OCI-LY3 (cell line): ENCODE data around the gene BHLHE23.

Source experiments
- H2AFZ ChIP-seq: fragments of 200-600, 300-600 bp; shearing (Covaris generic); 2 replicates; pipeline ENCODE4 v1.6.0; 2014; ENCODE audit warnings: antibody characterized with exemption, low read depth, low read length
- H3K27ac ChIP-seq: fragments of 200-600, 300-600 bp; sonication (generic); 2 replicates; pipeline ENCODE4 v1.5.1; 2014; ENCODE audit warnings: mild to moderate bottlenecking, low read length, moderate library complexity, mixed read lengths
- H3K27me3 ChIP-seq: fragments of 200-600, 300-600 bp; sonication (generic); 2 replicates; pipeline ENCODE4 v1.6.1; 2014; ENCODE audit warnings: low read depth, low read length, mixed read lengths
- H3K36me3 ChIP-seq: fragments of 200-600, 300-600 bp; sonication (generic); replicated peaks from 2 replicates; pipeline ENCODE3; 2014; ENCODE audit warnings: low read depth, low read length, mixed read lengths
- H3K4me1 ChIP-seq: fragments of 300-600, 200-600 bp; sonication (generic); 2 replicates; pipeline ENCODE4 v1.6.1; 2014; ENCODE audit warnings: low read length, mixed read lengths
- H3K4me2 ChIP-seq: fragments of 200-600, 300-600 bp; sonication (generic); 2 replicates; pipeline ENCODE4 v1.6.1; 2014; ENCODE audit warnings: low read length, mixed read lengths
- H3K4me3 ChIP-seq: fragments of 300-600, 200-600 bp; sonication (generic); 2 replicates; pipeline ENCODE4 v1.5.1; 2014; ENCODE audit warnings: antibody characterized with exemption, mild to moderate bottlenecking, low read length, moderate library complexity
- H3K79me2 ChIP-seq: fragments of 300-600, 200-600 bp; shearing (Covaris generic); 2 replicates; pipeline ENCODE4 v1.6.1; 2014; ENCODE audit warnings: mild to moderate bottlenecking, low read length, mixed read lengths
- H3K9ac ChIP-seq: fragments of 300-600, 200-600 bp; shearing (Covaris generic); 2 replicates; pipeline ENCODE4 v1.6.0; 2014; ENCODE audit warnings: mild to moderate bottlenecking, low read length, moderate library complexity
- H3K9me3 ChIP-seq: fragments of 200-600, 300-600 bp; shearing (Covaris generic); 2 replicates; pipeline ENCODE4 v1.6.1; 2014; ENCODE audit warnings: low read length, mixed read lengths; ENCODE audit not compliant: insufficient read depth
- H4K20me1 ChIP-seq: fragments of 200-600, 300-600 bp; sonication (generic); 2 replicates; pipeline ENCODE4 v1.6.1; 2016; ENCODE audit warnings: low read length, mixed read lengths; ENCODE audit not compliant: insufficient read depth
- EZH2phosphoT487 ChIP-seq: fragments of 200-600 bp; shearing (Covaris generic); IDR thresholded peaks from 2 replicates; pipeline ENCODE4 v1.6.1; 2018; ENCODE audit warnings: antibody characterized with exemption, mixed run types, low read depth
- TF ChIP-seq, protein P1 (sequence below): fragments of 200-600, 300-600 bp; sonication (generic); IDR thresholded peaks from 2 replicates; pipeline ENCODE4 v1.5.1; 2014; ENCODE audit warnings: antibody characterized with exemption, low read length, low read depth

Gene BHLHE23

GRCh38 chr20:62998449-62998848 lies 8.3 kb downstream of the BHLHE23 start:
- Histone ChIP-seq H3K79me2 (no peaks in the 10 kb centered on the region), H2AFZ (no peak overlapping the region), H3K4me3 (no peak overlapping the region), H3K27ac (no peak overlapping the region), H3K4me2 (no peak overlapping the region), H3K4me1 (no peaks in the 10 kb centered on the region), H4K20me1 (no peaks in the 10 kb centered on the region), H3K9ac (no peak overlapping the region), H3K36me3 (no peaks in the 10 kb centered on the region), H3K9me3 (no peaks in the 10 kb centered on the region), H3K27me3 (peaks cover 19% of the 10 kb centered on the region)
- TF ChIP-seq EZH2phosphoT487 = no peak
- TF ChIP-seq, protein P1, sequence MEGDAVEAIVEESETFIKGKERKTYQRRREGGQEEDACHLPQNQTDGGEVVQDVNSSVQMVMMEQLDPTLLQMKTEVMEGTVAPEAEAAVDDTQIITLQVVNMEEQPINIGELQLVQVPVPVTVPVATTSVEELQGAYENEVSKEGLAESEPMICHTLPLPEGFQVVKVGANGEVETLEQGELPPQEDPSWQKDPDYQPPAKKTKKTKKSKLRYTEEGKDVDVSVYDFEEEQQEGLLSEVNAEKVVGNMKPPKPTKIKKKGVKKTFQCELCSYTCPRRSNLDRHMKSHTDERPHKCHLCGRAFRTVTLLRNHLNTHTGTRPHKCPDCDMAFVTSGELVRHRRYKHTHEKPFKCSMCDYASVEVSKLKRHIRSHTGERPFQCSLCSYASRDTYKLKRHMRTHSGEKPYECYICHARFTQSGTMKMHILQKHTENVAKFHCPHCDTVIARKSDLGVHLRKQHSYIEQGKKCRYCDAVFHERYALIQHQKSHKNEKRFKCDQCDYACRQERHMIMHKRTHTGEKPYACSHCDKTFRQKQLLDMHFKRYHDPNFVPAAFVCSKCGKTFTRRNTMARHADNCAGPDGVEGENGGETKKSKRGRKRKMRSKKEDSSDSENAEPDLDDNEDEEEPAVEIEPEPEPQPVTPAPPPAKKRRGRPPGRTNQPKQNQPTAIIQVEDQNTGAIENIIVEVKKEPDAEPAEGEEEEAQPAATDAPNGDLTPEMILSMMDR = no peak

DNA sequence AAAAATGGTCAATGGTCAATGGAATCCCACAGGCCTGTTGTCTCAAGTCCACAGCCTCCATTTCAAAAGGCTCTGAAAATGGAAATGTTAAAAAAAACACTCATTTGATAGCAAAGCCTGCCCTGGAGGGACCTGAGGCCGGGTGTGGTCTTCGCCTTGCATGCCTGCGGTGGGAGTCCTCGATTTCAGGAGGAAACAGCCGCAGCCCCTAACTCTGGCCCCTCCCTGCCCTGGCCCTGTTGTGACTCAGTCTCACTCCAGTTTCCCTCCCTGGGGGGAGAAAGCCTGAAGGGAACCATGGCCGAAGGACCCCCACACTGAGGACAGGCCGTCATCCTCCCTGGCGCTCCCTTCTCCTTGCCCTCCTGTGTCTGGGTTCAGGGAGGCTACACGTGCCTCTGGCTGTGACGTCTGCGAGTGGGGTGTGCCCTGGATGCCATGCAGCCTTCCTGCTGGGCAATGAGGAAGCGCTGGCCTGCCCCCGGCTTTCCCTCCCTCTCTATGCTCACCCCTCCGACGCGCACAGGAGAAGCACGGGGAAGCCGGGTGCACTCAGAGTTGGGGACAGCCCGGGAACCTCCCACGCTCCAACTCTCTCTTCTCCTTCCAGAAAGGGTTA lies 9.2 kb downstream of the BHLHE23 start:
- Histone ChIP-seq H3K27ac (no peak overlapping the region), H3K9me3 (no peaks in the 10 kb centered on the region), H2AFZ (no peak overlapping the region), H3K27me3 (peaks cover 19% of the 10 kb centered on the region), H3K4me3 (no peak overlapping the region), H3K79me2 (no peaks in the 10 kb centered on the region), H3K36me3 (no peaks in the 10 kb centered on the region), H3K4me1 (no peaks in the 10 kb centered on the region), H3K9ac (no peak overlapping the region), H3K4me2 (no peak overlapping the region), H4K20me1 (no peaks in the 10 kb centered on the region)
- TF ChIP-seq, protein P1 = no peak
- TF ChIP-seq EZH2phosphoT487 = no peak

DNA sequence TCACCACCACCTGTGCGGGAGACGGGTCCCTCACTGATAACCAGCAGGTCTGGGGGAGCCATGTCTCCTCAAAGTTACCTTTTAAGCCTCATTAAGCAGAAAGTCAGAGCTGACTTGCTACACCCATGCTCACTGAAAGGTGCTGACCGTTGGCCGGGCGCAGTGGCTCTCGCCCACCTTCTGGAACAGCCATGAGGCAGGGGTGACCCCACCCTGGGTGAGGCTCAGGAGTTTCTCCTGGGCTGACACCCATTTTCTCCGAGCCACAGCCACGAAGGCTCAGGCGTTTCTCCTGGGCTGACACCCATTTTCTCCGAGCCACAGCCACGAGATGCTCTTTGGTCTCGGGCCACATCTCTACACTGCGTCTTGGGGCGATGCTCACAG lies 10.2 kb downstream of the BHLHE23 start:
- Histone ChIP-seq H3K9me3 (no peaks in the 10 kb centered on the region), H2AFZ (no peak overlapping the region), H3K4me1 (no peaks in the 10 kb centered on the region), H3K9ac (no peak overlapping the region), H3K27me3 (peaks cover 19% of the 10 kb centered on the region), H3K79me2 (no peaks in the 10 kb centered on the region), H3K4me2 (no peak overlapping the region), H4K20me1 (no peaks in the 10 kb centered on the region), H3K36me3 (no peaks in the 10 kb centered on the region), H3K27ac (no peak overlapping the region), H3K4me3 (no peak overlapping the region)
- TF ChIP-seq EZH2phosphoT487 = no peak
- TF ChIP-seq, protein P1 = no peak

- H4K20me1 ChIP-seq = no peaks in the 10 kb centered on the region
- no peak overlapping the region for H3K27ac ChIP-seq
- H3K79me2 ChIP-seq = no peaks in the 10 kb centered on the region
- no peak overlapping the region for H3K4me3 ChIP-seq
- no peak overlapping the region for H3K4me2 ChIP-seq
- peaks cover 19% of the 10 kb centered on the region for H3K27me3 ChIP-seq
- H3K9me3 ChIP-seq = no peaks in the 10 kb centered on the region
- TF ChIP-seq, protein P1 = no peak
- TF ChIP-seq EZH2phosphoT487 = no peak
- no peaks in the 10 kb centered on the region for H3K4me1 ChIP-seq
- no peak overlapping the region for H2AFZ ChIP-seq
- H3K9ac ChIP-seq = no peak overlapping the region
- no peaks in the 10 kb centered on the region for H3K36me3 ChIP-seq
Measured at GRCh38 chr20:62995898-62996595, 10.7 kb downstream of the BHLHE23 start.
